Neural progenitor cell (in vitro differentiated cells): ENCODE measurements around the gene MSI2.

Source experiments
- EZH2 ChIP-seq: fragments of 200-600 bp; sonication (generic); IDR thresholded peaks from 2 replicates; pipeline ENCODE4 v1.6.1; 2017; ENCODE audit warnings: antibody characterized with exemption, mild to moderate bottlenecking, moderate library complexity
- EZH2phosphoT487 ChIP-seq: fragments of 200-600 bp; sonication (generic); IDR thresholded peaks from 2 replicates; pipeline ENCODE4 v1.6.1; 2017; ENCODE audit warnings: antibody characterized with exemption
- TF ChIP-seq, protein P1 (sequence below): fragments of 200-600 bp; sonication (generic); IDR thresholded peaks from 2 replicates; pipeline ENCODE4 v1.5.1; 2017; ENCODE audit warnings: antibody characterized with exemption, mild to moderate bottlenecking

- TF ChIP-seq, protein P1, sequence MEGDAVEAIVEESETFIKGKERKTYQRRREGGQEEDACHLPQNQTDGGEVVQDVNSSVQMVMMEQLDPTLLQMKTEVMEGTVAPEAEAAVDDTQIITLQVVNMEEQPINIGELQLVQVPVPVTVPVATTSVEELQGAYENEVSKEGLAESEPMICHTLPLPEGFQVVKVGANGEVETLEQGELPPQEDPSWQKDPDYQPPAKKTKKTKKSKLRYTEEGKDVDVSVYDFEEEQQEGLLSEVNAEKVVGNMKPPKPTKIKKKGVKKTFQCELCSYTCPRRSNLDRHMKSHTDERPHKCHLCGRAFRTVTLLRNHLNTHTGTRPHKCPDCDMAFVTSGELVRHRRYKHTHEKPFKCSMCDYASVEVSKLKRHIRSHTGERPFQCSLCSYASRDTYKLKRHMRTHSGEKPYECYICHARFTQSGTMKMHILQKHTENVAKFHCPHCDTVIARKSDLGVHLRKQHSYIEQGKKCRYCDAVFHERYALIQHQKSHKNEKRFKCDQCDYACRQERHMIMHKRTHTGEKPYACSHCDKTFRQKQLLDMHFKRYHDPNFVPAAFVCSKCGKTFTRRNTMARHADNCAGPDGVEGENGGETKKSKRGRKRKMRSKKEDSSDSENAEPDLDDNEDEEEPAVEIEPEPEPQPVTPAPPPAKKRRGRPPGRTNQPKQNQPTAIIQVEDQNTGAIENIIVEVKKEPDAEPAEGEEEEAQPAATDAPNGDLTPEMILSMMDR, result no peak
- TF ChIP-seq EZH2, result no peak
- TF ChIP-seq EZH2phosphoT487, result no peak
Observed at GRCh38 chr17:57668332-57668731, 412.0 kb downstream of the MSI2 start.
